ENCODE data around the gene THYN1. TPM values are rescaled to one million over a fixed set of nuclear protein-coding genes. Genes with fewer than 3 reads are reported as not detected.
"Not testable (repeated sequence)": the region's sequence is repeated elsewhere in the genome, so short reads cannot be mapped to it uniquely, and the experiment has no call there.

THYN1 gene
- total RNA-seq, 1 donor from 2014 or later: 58.8 TPM

DNA sequence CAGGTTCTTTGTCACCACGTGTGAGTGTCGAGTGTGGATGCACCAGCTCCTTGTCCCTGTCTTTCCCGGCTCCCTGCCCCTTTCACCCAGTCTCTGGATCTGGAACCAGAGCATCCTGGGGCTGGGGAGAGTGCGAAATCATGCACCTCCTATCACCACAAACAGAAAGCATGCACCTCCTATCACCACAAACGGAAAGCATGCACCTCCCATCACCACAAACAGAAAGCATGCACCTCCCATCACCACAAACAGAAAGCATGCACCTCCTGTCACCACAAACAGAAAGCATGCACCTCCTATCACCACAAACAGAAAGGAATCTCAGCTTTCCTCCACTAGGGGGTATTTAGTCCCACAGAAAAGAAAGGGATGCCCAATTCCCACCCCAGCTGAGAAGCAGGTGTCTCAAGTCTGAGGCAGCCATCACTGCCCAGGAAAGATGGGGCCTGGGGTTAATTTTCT lies 17.1 kb upstream of the THYN1 start:
- Mint-ChIP-seq H3K4me1 (ENCODE audit: low read depth) (peaks cover 61% of the 10 kb centered on the region), H3K27me3 (ENCODE audit: insufficient read depth) (no peaks in the 10 kb centered on the region), H3K9me3 (no peaks in the 10 kb centered on the region), H3K36me3 (ENCODE audit: low read depth) (peaks cover 16% of the 10 kb centered on the region), H3K27ac (peak overlapping the region; percentile 63), H3K4me3 (peak overlapping the region; percentile 28)
- intact Hi-C loops (cut with micrococcal nuclease): no loop called here
- DNase-seq (ENCODE audit: low spot score): peak; percentile 40

DNA sequence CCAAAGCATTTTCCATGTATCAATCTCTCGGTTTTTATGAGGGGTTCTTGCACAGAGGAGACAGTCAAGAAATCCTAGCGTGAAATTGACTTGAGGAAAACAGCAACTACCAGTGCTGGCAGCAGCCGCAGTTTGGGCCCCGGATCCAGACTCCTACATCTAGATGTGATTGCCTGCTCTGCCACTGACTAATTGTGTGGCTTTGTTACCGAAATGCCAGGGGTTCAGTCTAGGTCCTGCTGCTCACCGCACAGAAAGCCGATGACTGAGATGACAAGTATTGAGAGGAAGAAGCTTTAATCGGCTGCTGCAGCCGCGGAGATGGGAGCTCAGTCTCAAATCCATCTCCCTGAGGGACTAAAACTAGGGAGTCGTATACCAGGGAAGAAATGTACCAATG lies 14.8 kb upstream of the THYN1 start:
- Mint-ChIP-seq H3K36me3 (ENCODE audit: low read depth) (peaks cover 23% of the 10 kb centered on the region), H3K9me3 (no peaks in the 10 kb centered on the region), H3K4me1 (ENCODE audit: low read depth) (peaks cover 39% of the 10 kb centered on the region), H3K4me3 (no peak overlapping the region), H3K27ac (no peak overlapping the region), H3K27me3 (ENCODE audit: insufficient read depth) (no peaks in the 10 kb centered on the region)
- no peak for DNase-seq (ENCODE audit: low spot score)
- intact Hi-C loops (cut with micrococcal nuclease): no loop called here

DNA sequence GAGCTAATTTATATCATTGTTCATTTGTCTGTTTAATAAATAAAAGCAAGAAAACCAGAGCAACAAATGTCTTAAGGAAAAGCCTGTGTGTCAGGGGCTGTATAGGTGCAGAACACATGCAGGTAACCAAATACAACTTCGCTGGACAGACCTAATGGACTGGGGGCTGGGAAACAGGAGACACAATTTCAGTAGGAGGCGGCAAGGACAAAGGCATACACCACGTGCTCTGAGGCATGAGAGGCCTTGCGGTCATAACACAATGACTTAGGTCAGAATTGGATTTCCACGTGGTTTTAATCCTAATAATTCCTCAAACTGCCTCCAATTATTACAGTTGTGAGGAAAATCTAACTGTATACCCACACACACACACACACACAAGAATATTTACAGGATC lies 14.3 kb upstream of the THYN1 start:
- H3K27me3 Mint-ChIP-seq (ENCODE audit: insufficient read depth): no peaks in the 10 kb centered on the region
- H3K4me1 Mint-ChIP-seq (ENCODE audit: low read depth): peaks cover 34% of the 10 kb centered on the region
- H3K36me3 Mint-ChIP-seq (ENCODE audit: low read depth): peaks cover 21% of the 10 kb centered on the region
- no peak for DNase-seq (ENCODE audit: low spot score)
- intact Hi-C loops (cut with micrococcal nuclease): no loop called here
- H3K27ac Mint-ChIP-seq: no peak overlapping the region
- H3K4me3 Mint-ChIP-seq: no peak overlapping the region
- no peaks in the 10 kb centered on the region for H3K9me3 Mint-ChIP-seq

DNA sequence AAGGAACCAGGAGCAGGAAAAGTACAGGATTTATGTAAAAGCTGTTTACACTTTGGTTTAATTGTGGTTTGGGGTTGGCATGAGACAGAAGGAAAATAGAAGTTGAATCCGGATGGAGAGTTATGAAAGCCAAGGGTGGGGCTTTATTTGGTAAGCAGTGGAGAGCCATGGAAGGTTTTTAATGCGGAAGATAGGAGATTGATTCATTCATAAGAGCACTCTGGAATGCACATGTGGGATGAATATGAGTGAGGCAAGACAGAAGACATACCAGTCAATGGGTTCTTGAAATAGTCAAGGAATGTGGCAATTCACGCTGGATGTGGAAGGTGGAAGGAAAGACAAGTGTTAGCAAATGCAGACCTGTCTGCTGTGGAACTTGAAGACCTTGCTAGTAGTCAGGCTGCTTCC lies 13.7 kb upstream of the THYN1 start:
- peaks cover 30% of the 10 kb centered on the region for H3K4me1 Mint-ChIP-seq (ENCODE audit: low read depth)
- intact Hi-C loops (cut with micrococcal nuclease): no loop called here
- no peak for DNase-seq (ENCODE audit: low spot score)
- H3K9me3 Mint-ChIP-seq: no peaks in the 10 kb centered on the region
- H3K27me3 Mint-ChIP-seq (ENCODE audit: insufficient read depth): no peaks in the 10 kb centered on the region
- H3K4me3 Mint-ChIP-seq: no peak overlapping the region
- H3K27ac Mint-ChIP-seq: no peak overlapping the region
- peaks cover 21% of the 10 kb centered on the region for H3K36me3 Mint-ChIP-seq (ENCODE audit: low read depth)

DNA sequence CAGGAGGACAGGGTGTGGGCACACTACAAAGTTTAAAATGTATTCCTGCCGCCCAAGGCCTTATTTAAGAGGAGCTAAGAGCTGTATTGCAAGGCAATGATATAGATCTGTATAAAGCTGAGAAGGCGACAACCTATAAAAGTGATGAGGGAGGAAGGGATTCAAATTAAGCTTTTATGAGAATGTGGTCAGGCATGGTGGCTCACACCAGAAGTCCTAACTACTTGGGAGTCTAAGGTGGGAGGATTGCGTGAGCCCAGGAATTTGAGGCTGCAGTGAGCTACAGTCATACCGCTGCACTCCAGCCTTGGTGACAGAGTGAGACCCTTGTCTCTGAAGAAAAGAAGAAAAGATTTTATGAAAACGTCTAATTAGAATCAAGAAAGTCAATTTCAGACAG lies 13.3 kb upstream of the THYN1 start:
- H3K4me3 Mint-ChIP-seq: no peak overlapping the region
- no peaks in the 10 kb centered on the region for H3K9me3 Mint-ChIP-seq
- peaks cover 30% of the 10 kb centered on the region for H3K4me1 Mint-ChIP-seq (ENCODE audit: low read depth)
- peaks cover 20% of the 10 kb centered on the region for H3K36me3 Mint-ChIP-seq (ENCODE audit: low read depth)
- no peaks in the 10 kb centered on the region for H3K27me3 Mint-ChIP-seq (ENCODE audit: insufficient read depth)
- H3K27ac Mint-ChIP-seq: no peak overlapping the region
- DNase-seq (ENCODE audit: low spot score): no peak
- intact Hi-C loops (cut with micrococcal nuclease): no loop called here

DNA sequence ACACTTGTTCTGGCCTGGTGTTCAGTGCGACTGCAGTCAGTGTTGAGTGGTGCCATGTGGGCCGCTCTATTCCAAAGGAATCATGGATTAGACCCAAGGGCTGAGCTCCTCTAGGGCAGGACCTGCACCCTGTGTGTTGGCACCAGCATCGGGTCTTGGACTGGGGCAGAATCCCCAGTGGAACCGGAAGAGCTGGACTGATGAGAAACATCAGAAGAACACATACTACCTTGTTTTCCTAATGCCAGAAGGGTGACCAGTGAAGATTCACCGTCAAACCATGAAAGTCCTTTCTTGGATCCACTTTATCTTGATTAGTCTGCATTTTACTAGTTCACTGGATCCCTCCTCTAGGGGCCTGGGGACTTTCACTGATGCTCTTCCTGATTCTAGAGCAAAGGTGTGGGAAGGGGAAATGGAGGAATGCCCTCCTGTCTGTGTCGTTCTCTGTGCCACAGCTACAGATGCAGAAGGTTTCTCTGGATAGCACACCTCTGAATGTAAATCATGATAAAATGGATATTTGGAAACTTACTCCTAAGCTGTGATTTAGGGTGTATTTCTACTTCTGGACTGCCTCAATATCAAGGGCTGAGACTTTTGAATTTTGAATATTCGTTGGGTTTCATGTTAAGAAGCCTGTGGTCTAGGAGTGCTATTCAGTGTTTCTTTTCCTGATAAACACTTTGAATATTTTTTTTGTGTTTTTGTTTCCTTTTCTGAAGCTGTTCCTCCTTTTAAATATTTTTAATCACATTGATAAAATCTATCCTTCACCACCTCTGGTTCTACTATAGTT lies 12.0 kb upstream of the THYN1 start:
- H3K9me3 Mint-ChIP-seq: no peaks in the 10 kb centered on the region

DNA sequence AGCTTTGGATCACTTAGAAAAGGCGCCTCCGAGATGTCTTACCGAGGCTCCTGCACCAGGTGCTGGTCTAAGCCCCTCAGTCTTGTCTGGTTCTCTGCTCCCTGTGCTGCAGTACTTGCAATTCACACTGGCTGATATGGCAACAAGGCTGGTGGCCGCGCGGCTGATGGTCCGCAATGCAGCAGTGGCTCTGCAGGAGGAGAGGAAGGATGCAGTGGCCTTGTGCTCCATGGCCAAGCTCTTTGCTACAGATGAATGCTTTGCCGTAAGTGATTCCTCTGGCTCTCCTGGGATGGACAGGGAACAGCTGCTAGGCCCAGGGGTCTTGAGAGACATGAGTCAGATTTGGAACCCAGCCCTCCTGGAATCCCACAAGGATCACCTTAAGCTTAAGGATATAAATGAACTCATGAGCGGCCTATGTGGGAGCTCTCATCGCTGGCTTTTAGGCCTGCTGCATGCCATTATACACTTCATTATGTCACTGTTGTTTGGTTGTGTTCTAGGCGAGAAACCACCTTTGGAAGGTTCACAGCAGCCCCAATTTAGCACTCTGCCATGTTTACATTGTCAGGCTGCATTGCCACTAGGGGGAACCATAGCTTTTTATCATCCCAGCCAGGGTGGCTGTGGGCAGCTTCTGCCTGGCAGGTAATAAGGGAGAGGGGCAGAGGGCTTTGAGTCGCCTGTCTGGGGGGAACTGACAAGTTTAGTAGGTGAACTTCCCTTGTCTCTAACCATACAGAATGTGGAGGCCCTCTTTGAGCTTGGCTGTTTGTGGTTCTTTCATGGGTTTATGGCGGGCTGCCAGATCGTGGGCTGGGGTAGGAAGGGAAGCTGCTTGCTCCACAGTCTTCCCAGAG lies 8.7 kb upstream of the THYN1 start:
- peak; percentile 30 for DNase-seq (ENCODE audit: low spot score)
- Mint-ChIP-seq H3K4me3 (no peak overlapping the region), H3K27ac (no peak overlapping the region), H3K4me1 (ENCODE audit: low read depth) (peaks cover 8% of the 10 kb centered on the region), H3K27me3 (ENCODE audit: insufficient read depth) (no peaks in the 10 kb centered on the region), H3K36me3 (ENCODE audit: low read depth) (peaks cover 25% of the 10 kb centered on the region), H3K9me3 (no peaks in the 10 kb centered on the region)
- intact Hi-C loops (cut with micrococcal nuclease): loop anchor here (1.0 kb wide), 1 partner anchor 13 kb away; no protein-coding TSS in a partner anchor

More for the DNA sequence above, 12.0 kb upstream of the THYN1 start:
- intact Hi-C loops (cut with micrococcal nuclease): no loop called here
- Mint-ChIP-seq H3K4me3 (no peak overlapping the region), H3K27ac (no peak overlapping the region), H3K27me3 (ENCODE audit: insufficient read depth) (no peaks in the 10 kb centered on the region), H3K36me3 (ENCODE audit: low read depth) (peaks cover 21% of the 10 kb centered on the region), H3K4me1 (ENCODE audit: low read depth) (peaks cover 21% of the 10 kb centered on the region)
- no peak for DNase-seq (ENCODE audit: low spot score)

DNA sequence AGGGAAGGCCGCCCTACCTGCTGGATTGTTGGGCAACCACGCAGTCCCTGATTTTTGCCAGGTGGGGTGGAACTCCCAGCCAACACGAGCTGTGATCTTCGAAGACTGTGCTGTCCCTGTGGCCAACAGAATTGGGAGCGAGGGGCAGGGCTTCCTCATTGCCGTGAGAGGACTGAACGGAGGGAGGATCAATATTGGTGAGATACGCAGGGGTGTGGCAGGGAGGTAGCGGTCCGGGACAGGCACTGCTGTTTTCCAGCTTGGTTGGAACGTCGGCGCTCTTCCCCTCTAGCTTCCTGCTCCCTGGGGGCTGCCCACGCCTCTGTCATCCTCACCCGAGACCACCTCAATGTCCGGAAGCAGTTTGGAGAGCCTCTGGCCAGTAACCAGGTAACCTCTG lies 7.8 kb upstream of the THYN1 start:
- Mint-ChIP-seq H3K36me3 (ENCODE audit: low read depth) (peaks cover 25% of the 10 kb centered on the region), H3K27ac (no peak overlapping the region), H3K9me3 (no peaks in the 10 kb centered on the region), H3K4me1 (ENCODE audit: low read depth) (peaks cover 4% of the 10 kb centered on the region), H3K4me3 (no peak overlapping the region), H3K27me3 (ENCODE audit: insufficient read depth) (no peaks in the 10 kb centered on the region)
- intact Hi-C loops (cut with micrococcal nuclease): no loop called here
- DNase-seq (ENCODE audit: low spot score): no peak

DNA sequence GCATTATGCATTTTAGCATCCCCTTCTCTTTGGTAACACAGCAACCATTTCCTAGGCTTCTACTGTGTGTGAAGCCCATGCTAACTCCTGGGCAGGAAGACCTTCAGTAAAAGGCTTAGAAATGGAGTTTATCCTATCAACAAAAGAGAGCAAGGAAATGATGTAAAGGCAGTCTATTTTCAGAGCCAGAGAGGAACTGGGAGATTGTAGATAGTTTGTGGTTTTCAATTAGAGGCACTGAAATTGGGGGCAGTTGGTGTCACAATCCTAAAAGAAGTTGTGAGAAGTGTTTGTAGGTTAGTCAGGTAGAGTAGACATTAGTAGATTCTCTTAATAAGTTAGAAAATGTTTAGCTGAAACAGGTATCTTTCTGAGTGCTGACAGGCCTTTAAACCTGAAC lies 7.4 kb upstream of the THYN1 start:
- intact Hi-C loops (cut with micrococcal nuclease): no loop called here
- Mint-ChIP-seq H3K27me3 (ENCODE audit: insufficient read depth) (no peaks in the 10 kb centered on the region), H3K9me3 (no peaks in the 10 kb centered on the region), H3K4me1 (ENCODE audit: low read depth) (peaks cover 9% of the 10 kb centered on the region), H3K36me3 (ENCODE audit: low read depth) (peaks cover 25% of the 10 kb centered on the region), H3K27ac (no peak overlapping the region), H3K4me3 (no peak overlapping the region)
- DNase-seq (ENCODE audit: low spot score): no peak

DNA sequence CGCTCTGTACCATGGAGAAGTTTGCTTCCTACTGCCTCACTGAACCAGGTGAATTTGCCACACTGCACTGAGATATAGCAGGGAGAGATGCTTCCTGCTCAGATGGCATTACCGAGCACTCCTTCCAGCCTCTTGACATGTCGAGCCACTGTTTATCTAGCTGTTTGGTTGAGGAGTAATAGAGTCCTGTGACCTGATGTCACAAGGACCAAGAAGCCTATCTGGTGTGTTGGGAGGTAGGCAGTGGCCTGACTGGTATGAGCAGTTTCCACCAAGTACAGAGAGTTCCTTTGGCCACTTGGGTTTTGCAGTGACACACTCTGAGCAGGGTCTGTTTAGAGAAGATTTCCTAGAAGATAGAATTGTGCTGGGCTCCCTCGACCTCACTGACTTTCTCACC lies 5.4 kb upstream of the THYN1 start:
- intact Hi-C loops (cut with micrococcal nuclease): no loop called here
- Mint-ChIP-seq H3K27me3 (ENCODE audit: insufficient read depth) (no peaks in the 10 kb centered on the region), H3K27ac (no peak overlapping the region), H3K4me1 (ENCODE audit: low read depth) (peaks cover 23% of the 10 kb centered on the region), H3K36me3 (ENCODE audit: low read depth) (peaks cover 18% of the 10 kb centered on the region), H3K9me3 (no peaks in the 10 kb centered on the region), H3K4me3 (no peak overlapping the region)
- DNase-seq (ENCODE audit: low spot score): no peak

DNA sequence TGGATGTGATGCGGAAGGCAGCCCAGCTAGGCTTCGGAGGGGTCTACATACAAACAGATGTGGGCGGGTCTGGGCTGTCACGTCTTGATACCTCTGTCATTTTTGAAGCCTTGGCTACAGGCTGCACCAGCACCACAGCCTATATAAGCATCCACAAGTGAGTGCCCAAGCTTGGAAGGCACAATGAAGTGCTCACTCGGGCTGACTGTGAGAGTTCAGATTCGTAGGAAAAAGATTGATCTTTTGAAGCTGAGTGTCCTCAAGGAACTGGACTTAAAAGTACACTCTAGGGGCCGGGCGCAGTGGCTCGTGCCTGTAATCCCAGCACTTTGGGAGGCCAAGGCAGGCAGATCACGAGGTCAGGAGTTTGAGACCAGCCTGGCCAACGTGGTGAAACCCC lies 3.9 kb upstream of the THYN1 start:
- no peaks in the 10 kb centered on the region for H3K27me3 Mint-ChIP-seq (ENCODE audit: insufficient read depth)
- intact Hi-C loops (cut with micrococcal nuclease): no loop called here
- H3K27ac Mint-ChIP-seq: no peak overlapping the region
- H3K4me1 Mint-ChIP-seq (ENCODE audit: low read depth): peaks cover 29% of the 10 kb centered on the region
- no peaks in the 10 kb centered on the region for H3K9me3 Mint-ChIP-seq
- no peak for DNase-seq (ENCODE audit: low spot score)
- peaks cover 19% of the 10 kb centered on the region for H3K36me3 Mint-ChIP-seq (ENCODE audit: low read depth)
- H3K4me3 Mint-ChIP-seq: no peak overlapping the region

DNA sequence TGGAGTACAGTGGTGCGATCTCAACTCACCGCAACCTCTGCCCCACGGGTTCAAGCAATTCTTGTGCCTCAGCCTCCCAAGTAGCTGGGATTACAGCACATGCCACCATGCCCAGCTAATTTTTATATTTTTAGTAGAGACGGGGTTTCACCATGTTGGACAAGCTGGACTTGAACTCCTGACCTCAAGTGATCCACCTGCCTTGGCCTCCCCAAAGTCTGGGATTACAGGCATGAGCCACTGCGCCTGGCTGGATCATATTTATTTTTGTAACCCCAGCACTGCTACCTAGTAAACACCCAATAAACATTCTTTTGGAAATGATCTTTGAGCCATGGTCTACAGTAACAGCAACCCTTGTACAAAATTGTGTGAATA lies 2.0 kb upstream of the THYN1 start:
- intact Hi-C loops (cut with micrococcal nuclease); H3K9me3 Mint-ChIP-seq; H3K27me3 Mint-ChIP-seq (ENCODE audit: insufficient read depth); H3K27ac Mint-ChIP-seq; DNase-seq (ENCODE audit: low spot score): not testable (repeated sequence)
- peak overlapping the region; percentile 73 for H3K4me3 Mint-ChIP-seq
- H3K36me3 Mint-ChIP-seq (ENCODE audit: low read depth): peaks cover 13% of the 10 kb centered on the region
- peaks cover 35% of the 10 kb centered on the region for H3K4me1 Mint-ChIP-seq (ENCODE audit: low read depth)

All from activated T-helper 1 cell treated with anti-CD3 and anti-CD28 coated beads, Interleukin-12 subunit alpha, Interleukin-12 subunit beta, Interleukin-2, Interleukin-4 antibody, amounts not matched to agents 30 ng/mL and 10 ng/mL and 1 ng/mL, durations not matched to agents 14 hours and 24 hours and 36 hours (primary cell).